Measurements from ENCODE around the gene RETREG1.
"Not testable (repeated sequence)": the region's sequence is repeated elsewhere in the genome, so short reads cannot be mapped to it uniquely, and the experiment has no call there.

Gene RETREG1

DNA sequence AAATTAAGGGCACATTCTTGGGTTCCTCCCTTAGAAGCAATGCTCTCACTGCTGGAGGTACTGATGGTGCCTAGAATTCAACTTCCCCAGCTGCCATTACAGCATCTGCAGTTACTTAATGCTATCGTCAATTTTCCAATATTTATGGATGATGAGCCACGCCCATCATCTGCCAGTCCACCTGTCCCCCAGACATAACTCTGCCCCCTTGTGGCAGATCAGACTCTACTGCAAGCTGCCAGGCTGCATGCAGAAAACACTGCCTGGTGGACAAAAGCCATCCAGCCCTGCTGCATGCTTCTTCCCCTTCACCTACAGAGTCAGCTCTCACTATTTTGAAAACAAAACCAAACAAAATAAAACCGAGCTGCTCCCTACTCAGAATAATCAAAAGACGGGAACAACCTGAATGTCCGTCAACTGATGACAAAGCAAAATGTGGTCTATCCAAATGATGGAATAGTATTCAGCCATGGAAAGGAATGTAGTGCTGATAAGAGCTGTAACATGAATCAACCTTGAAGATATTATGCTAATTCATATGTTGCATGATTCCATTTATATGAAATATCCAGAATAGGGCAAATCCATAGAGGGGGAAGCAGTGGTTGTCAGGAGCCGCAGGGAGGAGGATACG lies 66.4 kb downstream of the RETREG1 start:
- DNase-seq = peak in 2 of 6 experiments; percentile 3 to 6

DNA sequence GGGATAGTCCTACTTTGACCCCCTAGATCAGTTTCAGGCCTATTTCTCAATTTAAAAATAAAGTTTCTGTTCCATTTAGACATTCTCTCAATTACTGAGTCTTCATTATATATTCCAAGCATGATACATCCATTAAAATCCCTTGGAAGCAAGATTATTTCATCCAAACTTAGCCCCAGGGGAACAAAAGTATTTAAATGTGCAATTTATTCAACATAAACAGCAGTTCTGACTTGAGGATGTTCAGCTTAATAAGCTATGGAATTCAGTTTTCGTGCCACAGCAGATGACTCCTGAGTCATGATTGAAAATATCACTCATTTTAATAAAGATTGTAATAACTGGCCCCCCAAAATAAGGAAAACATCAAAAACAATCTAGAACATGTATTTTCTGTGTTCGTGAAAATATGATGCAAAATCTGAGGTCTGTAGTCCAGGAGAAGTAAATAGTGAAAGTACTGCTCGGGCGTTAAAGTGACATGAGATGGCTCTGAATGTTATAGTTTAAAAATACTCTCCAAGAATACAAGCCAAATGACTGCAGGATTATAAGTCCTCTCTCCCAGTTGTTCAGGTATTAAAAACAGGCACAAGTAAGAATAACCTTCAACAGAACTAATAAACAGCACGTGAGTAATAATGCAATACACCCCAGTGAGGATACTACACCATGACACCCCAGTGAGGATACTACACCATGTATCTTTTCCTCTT lies 67.1 kb downstream of the RETREG1 start:
- no peak for DNase-seq

DNA sequence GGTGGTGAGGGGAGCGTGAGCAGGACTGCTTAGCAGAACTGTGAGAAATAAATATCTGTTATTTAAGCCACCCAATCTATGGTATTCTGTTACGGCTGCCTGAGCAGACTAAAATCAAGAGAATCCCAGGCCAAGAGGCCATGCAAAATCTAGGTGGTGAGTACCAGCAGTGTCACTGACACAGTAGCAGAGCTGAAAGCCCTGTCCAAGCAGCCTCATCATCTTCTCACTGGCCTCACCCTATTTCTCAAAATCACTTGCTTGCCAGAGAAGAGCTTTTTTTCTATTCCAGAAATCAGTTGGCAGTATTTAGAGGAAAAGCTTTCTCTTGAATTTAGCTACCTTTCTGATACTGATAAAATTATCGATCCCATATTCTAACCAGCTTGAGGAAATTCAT lies 68.0 kb downstream of the RETREG1 start:
- DNase-seq = no peak

DNA sequence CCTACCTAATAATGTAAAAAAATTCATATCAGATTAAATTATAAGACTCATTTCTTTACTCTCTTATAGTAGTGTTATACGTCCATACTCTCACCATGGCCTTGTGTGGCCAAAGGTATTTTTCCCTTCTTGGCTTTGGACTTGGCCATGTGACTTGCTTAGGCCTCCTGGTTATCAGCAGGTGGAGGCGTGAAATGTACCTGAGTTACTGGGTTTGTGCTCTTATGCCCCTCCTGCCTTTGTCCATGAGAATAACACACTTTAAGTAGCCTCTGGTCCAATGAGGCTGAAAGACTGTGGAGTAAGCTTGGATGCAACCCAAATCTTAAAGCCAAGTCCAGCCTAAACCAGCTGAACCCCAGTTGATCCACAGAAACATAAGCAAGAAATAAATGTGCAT lies 68.7 kb downstream of the RETREG1 start:
- no peak for DNase-seq

DNA sequence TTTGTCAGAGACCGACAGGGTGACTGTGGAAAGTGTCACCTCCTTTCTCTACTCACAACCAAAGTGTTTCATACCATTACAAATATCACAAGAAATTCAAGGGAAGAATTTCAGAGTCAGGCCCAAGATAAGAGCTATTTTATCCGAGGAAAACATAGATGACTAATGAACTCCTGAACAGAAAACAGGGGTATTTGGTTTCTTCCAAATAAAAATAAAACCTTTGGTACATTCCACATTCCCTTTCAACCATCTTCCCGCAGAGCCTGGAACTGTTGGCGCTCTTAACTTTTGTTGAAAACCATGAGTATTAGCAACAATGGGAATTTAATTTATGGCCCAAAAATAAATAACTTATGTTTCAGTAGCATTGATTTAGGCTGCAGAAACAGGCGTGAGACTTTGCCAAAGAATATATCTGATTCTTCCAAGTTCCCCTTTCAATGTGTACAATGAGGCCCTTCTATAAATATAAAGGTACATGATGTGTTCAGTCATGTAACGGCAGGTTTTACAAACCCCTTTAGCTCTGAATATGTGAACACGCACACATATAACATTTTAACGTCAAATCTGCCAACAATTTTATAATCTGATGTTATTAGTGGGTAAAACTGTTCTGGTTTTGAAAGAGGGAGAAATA lies 69.5 kb downstream of the RETREG1 start:
- no peak for DNase-seq

DNA sequence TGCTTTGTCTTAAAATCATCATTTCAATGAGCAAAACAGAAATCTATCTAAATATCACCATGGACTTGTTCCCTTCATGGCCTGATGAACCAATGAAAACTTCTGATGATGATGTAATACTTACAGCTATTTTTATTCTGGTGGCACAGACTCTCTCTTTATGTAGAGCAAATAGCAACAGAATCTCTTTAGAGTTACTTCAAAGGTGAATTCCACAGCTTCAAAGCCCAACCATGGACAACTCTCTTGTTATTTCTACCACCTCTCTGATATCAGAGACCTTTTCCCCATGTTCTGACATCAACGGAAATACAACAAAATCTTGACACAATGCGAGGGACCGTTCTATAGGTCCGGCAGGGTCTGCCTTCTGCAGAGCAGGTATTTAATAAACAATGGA lies 70.1 kb downstream of the RETREG1 start:
- DNase-seq = no peak

DNA sequence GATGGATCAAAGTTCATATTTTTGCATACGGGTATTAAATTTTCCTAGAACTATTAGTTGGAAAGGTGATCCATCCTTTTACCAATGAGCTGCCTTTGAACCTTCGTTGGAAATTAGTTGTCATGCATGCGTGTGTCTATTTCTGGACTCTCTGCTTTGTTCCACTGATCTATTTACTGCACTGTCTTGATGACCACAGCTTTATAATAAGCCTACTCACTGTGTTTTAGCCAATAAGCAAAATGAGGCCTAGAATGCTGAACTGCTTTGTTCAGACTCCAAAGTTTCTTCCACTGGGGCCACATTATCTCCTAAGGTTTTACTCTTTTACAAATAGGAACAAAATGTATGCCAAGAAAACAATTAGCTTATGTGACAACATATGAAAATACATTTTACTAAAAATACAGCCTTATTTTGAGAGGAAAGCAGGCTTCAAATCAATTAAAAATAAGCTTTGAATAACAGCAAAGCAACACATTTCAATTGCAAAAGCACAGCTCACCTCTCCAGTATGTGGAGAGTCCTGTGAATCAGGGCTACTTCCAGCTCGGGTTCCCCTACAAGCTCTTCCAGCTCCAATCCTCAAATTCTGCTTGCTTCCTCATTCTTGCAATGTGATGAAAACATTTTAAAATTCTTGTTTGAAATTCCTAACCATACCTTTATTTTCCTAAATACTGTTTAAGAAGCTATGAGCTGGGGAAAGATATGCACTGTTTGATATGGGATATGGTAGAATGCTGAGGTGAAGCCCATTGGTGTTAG lies 72.0 kb downstream of the RETREG1 start:
- no peak for DNase-seq

DNA sequence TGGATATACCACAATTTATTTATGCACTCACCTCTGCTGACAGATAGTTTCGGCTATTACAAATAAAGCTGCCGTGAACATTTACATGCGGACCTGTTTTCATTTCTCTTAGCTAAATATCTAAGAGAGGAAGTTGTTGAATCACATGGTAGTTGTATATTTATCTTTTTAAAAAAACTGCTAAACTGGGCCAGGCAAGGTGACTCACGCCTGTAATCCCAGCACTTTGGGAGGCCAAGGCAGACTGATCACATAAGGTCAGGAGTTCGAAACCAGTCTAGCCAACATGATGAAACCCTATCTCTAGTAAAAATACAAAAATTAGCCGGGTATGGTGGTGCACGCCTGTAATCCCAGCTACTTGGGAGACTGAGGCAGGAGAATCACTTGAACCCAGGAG lies 73.6 kb downstream of the RETREG1 start:
- not testable (repeated sequence) for DNase-seq

DNA sequence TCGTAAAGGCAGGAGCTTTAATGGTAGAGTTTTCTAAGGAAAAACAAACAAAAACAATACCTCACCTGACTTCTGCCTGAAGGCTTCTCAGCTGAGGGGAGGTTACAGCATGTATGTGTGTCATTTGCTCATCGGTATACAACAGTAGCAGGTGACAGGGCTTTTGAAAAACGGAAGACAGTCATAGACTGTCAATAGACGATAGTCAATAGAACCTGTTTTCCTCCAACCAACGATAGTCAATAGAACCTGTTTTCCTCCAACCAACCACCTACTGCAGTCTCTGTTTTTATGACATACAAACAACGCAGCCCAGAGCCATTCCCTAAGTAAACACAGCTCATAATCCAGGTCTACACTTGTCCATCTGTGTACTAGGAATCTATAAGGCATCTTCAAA lies 74.6 kb downstream of the RETREG1 start:
- DNase-seq = no peak

DNA sequence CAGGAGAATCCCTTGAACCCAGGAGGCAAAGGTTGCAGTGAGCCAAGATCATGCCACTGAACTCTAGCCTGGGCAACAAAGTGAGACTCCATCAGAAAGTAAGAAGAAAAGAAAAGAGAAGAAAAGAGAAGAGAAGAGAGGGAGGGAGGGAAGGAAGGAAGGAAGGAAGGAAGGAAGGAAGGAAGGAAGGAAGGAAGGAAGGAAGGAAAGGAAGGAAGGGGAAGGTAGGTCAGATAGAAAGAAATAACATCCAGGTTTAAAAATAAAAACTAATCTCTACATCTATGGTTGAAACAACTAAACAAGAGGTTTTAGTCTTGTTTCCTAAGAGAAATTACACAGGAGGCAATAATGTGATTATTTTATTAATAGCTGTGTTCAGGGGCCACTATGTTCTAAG lies 75.2 kb downstream of the RETREG1 start:
- DNase-seq = not testable (repeated sequence)

DNA sequence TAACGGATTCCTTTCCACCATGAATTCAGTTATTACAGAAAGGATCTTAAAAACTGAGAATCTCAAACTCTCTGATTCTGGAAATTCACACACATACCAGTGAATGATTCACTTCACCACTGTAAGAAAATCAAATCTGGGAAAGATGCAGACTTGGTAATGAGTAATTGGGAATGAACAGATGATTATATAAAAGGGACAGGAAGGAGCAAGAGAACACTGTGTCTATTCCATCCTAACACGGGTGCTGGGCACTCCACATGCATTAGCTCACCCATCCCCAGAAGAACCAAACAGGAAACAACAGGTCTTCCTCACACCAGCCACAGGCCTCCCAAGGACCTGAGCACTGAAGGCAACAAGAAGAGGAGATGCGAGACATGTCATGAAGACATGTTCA lies 76.4 kb downstream of the RETREG1 start:
- no peak for DNase-seq

DNA sequence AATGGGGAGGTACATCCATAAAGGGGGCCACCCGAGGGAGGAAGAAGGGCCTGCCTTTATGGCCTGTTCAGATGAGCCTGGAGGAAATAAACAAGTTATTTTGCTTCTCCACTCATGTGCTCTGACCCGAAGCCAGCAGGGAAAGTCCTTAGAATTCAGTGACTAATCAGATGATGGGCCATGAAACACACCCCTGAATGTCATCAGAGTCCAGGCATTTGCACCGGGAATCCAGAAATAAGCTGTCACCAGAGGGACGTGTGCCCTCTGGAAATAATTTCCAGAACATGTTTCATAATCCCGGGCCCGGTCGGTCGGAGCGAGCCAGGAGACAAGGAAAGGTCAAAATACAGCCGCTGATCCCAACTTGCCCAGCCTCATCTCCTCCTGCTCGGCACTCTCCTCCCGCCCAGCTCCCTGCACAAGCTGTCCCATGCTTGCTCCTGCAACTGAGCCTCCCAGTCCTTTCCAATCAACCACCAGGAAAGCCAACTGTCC lies 77.6 kb downstream of the RETREG1 start:
- DNase-seq = no peak

DNA sequence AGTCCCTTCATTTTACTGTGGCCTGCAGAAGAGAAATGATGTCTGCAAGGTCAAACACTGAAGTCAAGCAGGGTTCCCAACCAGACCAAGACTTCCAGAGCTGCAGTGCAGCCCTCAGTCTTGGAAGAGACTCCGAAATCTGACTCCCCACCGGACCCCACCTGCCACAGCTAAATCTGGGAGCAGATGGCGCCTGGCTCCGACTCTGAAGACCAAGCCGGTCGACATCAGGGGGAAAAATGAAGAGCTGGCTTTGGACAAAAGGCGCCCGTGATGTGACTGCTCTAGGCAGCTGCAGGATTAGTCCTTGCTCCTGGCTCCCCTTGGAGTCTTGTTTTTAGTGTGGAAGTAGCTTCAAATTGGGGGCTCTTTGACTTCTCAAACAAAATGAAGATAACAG lies 78.8 kb downstream of the RETREG1 start:
- no peak for DNase-seq

DNA sequence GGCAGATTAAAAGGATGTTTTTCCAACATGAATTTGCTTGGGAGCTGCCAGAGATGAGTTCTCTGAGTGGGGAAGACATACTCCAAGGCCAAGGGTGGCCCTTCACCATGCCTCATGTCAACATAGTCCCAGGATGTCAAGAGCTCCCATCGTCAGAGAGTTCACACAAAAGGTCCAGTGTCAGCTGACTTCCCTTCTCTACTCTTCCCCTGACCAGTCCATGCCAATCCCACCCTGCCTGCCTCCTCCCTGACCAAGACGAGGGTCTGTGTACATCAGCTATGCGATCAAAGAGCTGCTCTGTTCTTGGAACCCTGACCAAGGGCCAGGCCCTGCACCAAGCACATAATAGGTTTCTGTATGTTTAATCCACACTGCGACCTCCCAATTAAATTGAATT lies 80.0 kb downstream of the RETREG1 start:
- no peak for DNase-seq

DNA sequence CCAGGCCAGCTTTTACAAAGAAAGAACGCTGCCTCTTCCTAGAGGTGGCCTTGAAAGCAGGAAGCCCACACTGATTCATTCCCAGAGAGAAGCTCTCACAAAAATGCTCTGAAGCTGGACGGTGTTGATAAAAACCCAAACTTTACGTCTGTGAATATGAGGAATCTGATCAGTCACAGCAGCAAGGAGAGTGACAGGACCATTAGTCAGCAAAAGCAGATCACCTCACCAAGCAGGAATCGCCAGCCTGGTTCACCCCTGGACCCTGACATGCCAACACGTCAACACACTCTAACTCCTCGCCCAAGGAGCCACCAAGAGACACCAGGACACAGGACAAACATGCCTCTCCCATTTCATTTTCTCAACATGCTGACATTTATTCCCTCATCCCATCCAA lies 80.6 kb downstream of the RETREG1 start:
- no peak for DNase-seq

DNA sequence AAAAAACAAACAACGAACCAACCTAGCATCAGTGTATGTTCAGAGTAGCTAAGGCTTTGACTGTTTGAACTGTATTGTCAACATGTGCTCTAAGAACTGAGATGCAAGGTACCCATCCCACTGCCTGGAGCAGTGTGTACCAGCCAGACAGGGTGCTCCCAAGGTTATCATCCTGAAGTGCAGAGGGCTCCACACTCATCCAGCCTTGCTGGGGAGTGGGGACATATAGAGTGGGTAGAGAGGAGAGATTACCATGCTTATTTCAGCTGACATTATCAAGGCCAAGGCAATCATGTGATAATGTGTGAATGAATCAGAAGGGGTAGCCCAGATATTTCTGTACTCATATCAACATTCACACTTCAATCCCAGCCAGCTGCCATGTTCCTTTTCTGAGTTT lies 82.5 kb downstream of the RETREG1 start:
- DNase-seq = no peak

DNA sequence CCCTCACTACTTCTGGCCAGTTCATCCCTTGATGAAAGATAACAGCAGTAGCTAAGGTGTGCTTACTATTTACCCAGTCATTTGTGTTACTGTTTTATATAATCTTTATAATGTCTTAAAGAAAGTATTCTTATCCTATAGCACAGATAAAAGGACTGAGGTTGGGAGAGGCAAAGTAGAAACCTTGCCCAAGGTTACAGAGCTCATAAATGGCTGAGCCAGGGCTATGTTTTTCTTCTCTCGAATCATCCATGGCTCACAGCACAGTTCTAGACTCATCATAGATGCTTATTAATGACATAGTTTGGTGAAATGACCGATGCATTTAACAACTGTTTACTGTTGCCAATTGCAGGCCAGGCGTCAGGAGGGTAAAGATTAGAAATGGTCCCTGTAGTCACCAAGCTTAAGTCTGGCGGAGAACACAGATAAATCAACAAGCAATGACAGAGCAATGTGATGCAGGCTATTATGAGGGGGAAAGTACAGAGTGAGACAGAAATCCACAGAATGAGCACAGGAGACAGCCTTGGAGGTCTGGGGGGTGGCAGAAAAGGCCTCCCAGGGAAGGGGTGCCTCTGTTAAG lies 85.6 kb downstream of the RETREG1 start:
- DNase-seq = no peak

DNA sequence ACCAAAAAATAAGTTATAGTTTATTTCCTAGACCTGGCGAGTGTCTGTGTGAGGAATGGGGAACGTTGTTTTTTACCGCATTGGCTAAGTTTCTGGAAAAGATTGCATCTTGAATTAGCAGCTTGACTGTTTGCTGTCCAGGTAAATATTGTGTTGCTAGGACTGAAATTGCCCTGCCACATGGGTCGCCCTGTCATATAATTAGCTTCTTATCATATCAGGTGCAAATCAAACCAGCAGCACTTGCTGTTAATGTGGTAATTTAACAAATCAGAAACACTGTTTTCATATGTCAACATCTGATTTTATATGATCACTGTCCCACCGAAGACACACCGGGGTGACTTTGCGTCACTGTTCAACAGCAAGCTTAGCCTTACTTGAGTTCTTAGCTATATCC lies 87.5 kb downstream of the RETREG1 start:
- no peak for DNase-seq

DNA sequence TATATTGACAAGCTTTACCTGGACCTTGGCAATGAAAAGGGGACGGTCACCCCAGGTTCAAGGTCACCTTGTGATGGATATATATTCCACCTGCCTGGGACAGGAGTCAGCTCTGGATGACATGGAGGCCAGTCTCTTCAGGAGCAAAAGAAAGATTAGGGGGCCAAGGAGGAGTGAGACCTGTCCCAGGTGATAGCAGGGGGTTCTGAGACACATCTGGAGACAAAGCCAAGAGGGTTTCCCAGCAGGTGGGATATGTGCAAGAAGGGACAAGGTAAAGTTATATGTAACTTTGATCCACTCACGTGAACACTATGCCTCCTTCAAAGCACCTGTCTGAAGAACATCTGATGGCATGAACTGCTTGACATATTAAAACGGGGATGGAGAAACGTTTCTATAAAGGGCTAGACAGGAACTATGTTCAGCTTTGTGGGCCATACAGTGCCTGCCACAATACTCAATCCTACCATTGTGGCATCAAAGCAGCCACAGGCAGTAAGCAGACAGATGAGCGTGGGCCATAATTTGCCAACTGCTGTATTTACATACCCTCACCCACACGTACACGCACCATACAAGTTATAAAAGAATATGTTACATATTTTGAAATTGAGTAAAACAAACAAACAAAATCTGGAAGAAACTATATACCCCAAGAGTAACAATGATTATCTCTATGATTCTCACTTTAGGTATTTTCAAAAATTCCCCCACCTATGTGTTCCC lies 88.3 kb downstream of the RETREG1 start:
- DNase-seq = no peak

DNA sequence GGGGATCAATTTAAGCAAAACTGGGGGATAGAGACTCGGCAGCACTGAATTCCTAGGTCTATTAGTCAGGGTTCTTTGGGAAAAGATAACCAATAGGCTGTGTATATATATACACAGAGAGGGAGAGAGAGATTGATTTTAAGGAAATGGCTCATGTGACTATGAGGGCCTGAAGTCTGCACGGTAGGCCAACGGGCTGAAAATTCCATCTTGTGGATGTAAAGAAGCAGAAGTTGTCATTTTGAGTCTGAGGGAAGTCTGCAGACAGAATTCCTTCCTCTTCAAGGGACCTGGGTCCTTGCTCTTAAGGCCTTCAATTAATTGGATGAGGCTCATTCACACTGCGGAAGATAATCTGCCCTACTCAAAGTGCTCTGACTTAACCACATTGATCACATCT lies 91.1 kb downstream of the RETREG1 start:
- DNase-seq = no peak

DNA sequence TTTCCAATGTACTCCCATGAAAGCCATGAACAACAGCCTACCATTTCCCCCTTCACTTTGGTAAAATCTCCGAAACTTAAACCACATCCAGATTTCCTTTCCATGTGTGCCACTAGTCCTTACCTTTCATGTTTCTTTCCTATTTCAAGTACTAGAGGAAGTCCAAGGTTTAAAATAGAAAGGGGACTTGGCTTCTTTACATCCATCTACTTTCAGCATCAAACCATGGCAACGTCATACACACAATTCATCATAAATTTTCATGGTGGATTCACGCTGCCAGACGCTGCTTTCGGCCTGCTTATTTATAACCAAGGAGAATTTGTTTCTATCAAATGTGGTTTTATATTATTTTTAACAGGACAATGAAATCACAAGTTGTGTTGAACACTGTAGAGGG lies 92.5 kb downstream of the RETREG1 start:
- DNase-seq = no peak

All from stimulated activated naive CD4-positive, alpha-beta T cell (primary cell).